ENCODE results near the gene CEBPA. TPM values are rescaled to one million over a fixed set of nuclear protein-coding genes. Genes with fewer than 3 reads are reported as not detected.

Gene CEBPA
- total RNA-seq, 1 donor from 2014 or later: 75.1 TPM

DNA sequence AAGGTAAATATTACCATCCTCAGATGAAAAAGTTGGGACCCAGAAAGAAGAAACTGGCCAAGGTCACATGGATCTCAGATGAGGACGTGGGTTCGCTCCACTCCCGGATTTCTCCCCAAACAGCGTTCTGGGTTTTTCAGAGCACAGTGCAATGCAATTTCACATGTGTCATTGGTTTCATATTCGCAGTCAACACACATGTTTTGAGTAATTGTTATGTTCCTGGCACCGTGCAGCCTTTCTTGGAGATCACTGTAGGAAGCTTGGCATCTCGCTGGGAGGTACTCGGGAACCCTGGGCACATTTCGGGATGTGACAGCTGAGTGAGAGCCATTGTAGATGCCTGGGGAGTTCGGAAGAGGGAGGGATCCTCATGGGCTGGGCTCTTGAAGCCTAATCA, 45.0 kb upstream of the CEBPA start:
- no peak overlapping the region for H3K4me3 ChIP-seq
- H3K36me3 ChIP-seq: no peaks in the 10 kb centered on the region
- H3K27ac ChIP-seq: no peak overlapping the region
- H3K9me3 ChIP-seq: no peaks in the 10 kb centered on the region
- no peak for DNase-seq
- TF ChIP-seq, protein P1, sequence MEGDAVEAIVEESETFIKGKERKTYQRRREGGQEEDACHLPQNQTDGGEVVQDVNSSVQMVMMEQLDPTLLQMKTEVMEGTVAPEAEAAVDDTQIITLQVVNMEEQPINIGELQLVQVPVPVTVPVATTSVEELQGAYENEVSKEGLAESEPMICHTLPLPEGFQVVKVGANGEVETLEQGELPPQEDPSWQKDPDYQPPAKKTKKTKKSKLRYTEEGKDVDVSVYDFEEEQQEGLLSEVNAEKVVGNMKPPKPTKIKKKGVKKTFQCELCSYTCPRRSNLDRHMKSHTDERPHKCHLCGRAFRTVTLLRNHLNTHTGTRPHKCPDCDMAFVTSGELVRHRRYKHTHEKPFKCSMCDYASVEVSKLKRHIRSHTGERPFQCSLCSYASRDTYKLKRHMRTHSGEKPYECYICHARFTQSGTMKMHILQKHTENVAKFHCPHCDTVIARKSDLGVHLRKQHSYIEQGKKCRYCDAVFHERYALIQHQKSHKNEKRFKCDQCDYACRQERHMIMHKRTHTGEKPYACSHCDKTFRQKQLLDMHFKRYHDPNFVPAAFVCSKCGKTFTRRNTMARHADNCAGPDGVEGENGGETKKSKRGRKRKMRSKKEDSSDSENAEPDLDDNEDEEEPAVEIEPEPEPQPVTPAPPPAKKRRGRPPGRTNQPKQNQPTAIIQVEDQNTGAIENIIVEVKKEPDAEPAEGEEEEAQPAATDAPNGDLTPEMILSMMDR (IDR thresholded peaks at IDR 0.05): no peak
- intact Hi-C loops (cut with DNase I): no loop called here
- no peaks in the 10 kb centered on the region for H3K4me1 ChIP-seq
- peaks cover 8% of the 10 kb centered on the region for H3K27me3 ChIP-seq (ENCODE audit: low read depth)
- ATAC-seq: no peak

DNA sequence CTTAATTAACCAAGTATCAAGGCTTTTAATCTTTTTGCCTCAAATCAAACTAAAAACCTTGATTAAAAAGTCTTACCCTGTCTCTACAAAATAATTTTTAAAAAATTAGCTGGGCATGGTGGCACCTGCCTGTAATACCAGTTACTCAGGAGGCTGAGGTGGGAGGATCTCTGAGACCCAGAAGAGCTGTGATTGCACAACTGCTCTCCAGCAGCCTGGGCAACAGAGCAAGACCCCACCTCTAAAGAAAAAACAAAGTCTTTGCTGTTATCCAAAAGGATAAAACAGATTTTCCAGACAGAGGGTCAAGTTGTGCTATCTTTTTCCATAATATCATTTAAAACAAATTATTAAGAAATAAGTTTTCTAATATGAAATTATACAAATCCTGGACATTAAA, 44.3 kb upstream of the CEBPA start:
- TF ChIP-seq, protein P1 (IDR thresholded peaks at IDR 0.05): no peak
- intact Hi-C loops (cut with DNase I): no loop called here
- no peak overlapping the region for H3K4me3 ChIP-seq
- H3K36me3 ChIP-seq: no peaks in the 10 kb centered on the region
- H3K4me1 ChIP-seq: no peaks in the 10 kb centered on the region
- H3K27me3 ChIP-seq (ENCODE audit: low read depth): peaks cover 8% of the 10 kb centered on the region
- DNase-seq (no peak), ATAC-seq (no peak)
- no peaks in the 10 kb centered on the region for H3K9me3 ChIP-seq
- no peak overlapping the region for H3K27ac ChIP-seq

DNA sequence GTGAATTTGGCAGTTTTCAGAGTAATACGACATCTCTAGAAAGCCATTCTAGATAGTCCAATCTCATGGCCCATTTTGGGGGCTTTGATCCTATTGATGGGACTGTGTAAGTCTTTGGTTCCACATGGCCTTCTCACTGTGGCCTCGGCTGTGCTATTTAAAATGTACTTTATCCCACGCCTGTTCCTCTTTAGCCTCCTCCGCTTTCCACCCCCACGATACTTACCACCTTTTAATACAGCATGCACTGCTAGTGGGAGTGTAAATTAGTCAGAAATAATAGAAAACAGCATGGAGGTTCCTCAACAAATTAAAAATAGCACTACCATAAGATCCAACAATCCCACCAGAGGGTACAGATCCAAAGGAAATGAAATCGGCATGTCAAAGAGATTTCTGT, 42.8 kb upstream of the CEBPA start:
- DNase-seq (no peak), ATAC-seq (no peak)
- no peaks in the 10 kb centered on the region for H3K4me1 ChIP-seq
- intact Hi-C loops (cut with DNase I): no loop called here
- H3K4me3 ChIP-seq: no peak overlapping the region
- TF ChIP-seq, protein P1 (IDR thresholded peaks at IDR 0.05): no peak
- H3K36me3 ChIP-seq: no peaks in the 10 kb centered on the region
- no peak overlapping the region for H3K27ac ChIP-seq
- H3K27me3 ChIP-seq (ENCODE audit: low read depth): peaks cover 8% of the 10 kb centered on the region
- no peaks in the 10 kb centered on the region for H3K9me3 ChIP-seq

DNA sequence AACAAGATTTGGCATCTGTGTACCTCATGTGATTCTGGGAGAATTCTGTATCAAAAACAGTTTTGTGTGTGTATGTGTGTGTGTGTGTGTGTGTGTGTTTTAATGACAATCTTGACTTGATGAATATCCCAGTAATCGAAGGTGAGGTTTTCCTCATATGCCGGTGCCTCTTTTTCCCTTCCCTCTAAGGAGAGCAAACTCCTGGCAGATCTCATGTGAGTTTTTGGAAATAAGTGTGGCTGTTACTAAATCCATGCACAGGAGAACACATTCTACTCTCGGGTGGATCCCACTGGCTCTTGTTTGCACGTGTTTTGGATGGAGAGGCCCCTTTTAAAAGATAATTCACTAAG, 42.2 kb upstream of the CEBPA start:
- no peak for ATAC-seq
- Histone ChIP-seq H3K4me1 (no peaks in the 10 kb centered on the region), H3K27ac (no peak overlapping the region), H3K4me3 (no peak overlapping the region), H3K36me3 (no peaks in the 10 kb centered on the region), H3K27me3 (ENCODE audit: low read depth) (peaks cover 8% of the 10 kb centered on the region), H3K9me3 (no peaks in the 10 kb centered on the region)
- TF ChIP-seq, protein P1 (IDR thresholded peaks at IDR 0.05): no peak
- no peak for DNase-seq
- intact Hi-C loops (cut with DNase I): no loop called here

DNA sequence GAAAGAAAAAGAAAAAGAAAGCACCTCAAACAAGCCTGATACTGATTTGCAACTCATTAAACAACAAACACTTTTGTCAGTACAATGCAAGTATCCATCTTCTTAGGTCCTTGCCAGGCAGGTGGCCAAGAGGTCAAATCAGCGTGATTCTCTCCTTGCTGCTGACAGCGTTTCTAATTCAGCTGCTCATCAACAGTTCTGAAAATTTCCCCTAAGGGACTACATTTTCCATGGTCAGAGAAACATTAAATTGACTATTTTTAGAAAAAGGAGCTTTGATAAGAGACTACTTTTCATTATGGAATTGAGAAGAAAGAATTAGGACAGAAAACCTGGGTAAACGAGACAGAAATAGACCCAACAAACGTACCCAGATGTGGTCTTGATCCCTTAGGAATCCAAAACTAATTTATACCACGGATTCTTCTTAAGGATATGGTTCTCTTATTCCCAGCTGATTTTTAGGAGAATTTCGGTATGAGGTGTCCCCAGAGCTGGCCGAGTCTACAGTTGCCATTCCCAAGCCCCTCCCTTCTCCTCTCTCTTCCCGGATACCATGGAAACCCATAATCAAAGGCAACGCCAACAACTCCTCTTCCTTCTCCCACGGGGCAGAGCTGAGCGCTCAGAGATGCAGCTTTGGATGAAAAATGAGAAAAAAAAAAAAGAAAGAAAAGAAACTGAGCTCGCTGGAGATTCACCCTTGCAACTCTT, 41.7 kb upstream of the CEBPA start:
- TF ChIP-seq, protein P1 (IDR thresholded peaks at IDR 0.05): no peak
- Histone ChIP-seq H3K4me1 (no peaks in the 10 kb centered on the region), H3K36me3 (no peaks in the 10 kb centered on the region), H3K4me3 (no peak overlapping the region), H3K27me3 (ENCODE audit: low read depth) (peaks cover 8% of the 10 kb centered on the region), H3K27ac (no peak overlapping the region), H3K9me3 (no peaks in the 10 kb centered on the region)
- ATAC-seq: no peak
- no peak for DNase-seq
- intact Hi-C loops (cut with DNase I): no loop called here

Measured in lower lobe of right lung (tissue), 2 donors.